ENCODE data around the gene C11orf42. TPM values are rescaled to one million over a fixed set of nuclear protein-coding genes. Genes with fewer than 3 reads are reported as not detected.

C11orf42 gene
- total RNA-seq, 1 experiment from 2014 or later, result not detected

DNA sequence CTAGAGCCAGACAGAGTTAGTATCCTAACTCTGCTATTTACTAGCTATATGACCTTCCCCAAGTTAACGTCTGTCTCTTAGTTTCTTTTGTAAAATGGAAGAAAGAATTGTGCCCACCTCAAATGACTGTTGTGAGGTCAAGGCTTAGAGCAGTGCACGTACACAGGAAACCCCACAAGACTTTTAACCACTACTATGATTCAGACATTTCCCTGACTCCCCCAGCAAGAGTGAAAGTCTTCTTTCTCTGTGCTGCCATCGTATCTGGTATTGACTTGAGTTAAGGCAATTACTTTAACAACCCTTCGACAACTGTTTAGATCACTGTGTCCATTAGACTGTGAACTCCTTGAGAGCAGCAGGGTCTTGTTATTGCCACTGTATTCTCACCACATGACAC is 9.0 kb upstream of the C11orf42 start:
- ATAC-seq, result no peak
- no peaks in the 10 kb centered on the region; the same call in 1 of the 2 replicates for H3K27me3 ChIP-seq (ENCODE audit: low read length)
- no peak for DNase-seq
- intact Hi-C loops (cut with micrococcal nuclease), result no loop called here
- no peaks in the 10 kb centered on the region for H4K20me1 ChIP-seq (ENCODE audit: low read length)
- no peaks in the 10 kb centered on the region for H3K9me2 ChIP-seq (replicated peaks; ENCODE audit: low read length)
- POLR2A ChIA-PET (ENCODE audit: unreplicated experiment), result no interaction called here
- no peak overlapping the region for H2AFZ ChIP-seq (ENCODE audit: low read length)
- no TSS peak for BruUV-seq (replicated peaks)
- no peaks in the 10 kb centered on the region for H3K36me3 ChIP-seq (ENCODE audit: low read depth, low read length)
- no peak overlapping the region for H3K27ac ChIP-seq (ENCODE audit: low read length)
- no peaks in the 10 kb centered on the region for H3K79me2 ChIP-seq (ENCODE audit: low read length)
- H3F3A ChIP-seq (ENCODE audit: low read length, unreplicated experiment), result no peaks in the 10 kb centered on the region
- CTCF ChIA-PET, result no interaction called here
- no peak overlapping the region for H3K9ac ChIP-seq (ENCODE audit: low read length)
- TF ChIP-seq EZH2phosphoT487 (IDR thresholded peaks at IDR 0.05; ENCODE audit: borderline replicate concordance, low read length) (no peak), CTCF (conservative IDR thresholded peaks at IDR 0.05; ENCODE audit: low read depth, low read length) (no peak), EZH2 (IDR thresholded peaks at IDR 0.05; ENCODE audit: low read length, unreplicated experiment) (no peak)
- no peak overlapping the region for H3K4me3 ChIP-seq (ENCODE audit: low read length)
- no peak overlapping the region for H3K4me2 ChIP-seq (ENCODE audit: low read length)
- no peaks in the 10 kb centered on the region for H3K9me3 ChIP-seq (ENCODE audit: low read length)
- H3K4me1 ChIP-seq (ENCODE audit: insufficient read depth, low read length), result no peaks in the 10 kb centered on the region

DNA sequence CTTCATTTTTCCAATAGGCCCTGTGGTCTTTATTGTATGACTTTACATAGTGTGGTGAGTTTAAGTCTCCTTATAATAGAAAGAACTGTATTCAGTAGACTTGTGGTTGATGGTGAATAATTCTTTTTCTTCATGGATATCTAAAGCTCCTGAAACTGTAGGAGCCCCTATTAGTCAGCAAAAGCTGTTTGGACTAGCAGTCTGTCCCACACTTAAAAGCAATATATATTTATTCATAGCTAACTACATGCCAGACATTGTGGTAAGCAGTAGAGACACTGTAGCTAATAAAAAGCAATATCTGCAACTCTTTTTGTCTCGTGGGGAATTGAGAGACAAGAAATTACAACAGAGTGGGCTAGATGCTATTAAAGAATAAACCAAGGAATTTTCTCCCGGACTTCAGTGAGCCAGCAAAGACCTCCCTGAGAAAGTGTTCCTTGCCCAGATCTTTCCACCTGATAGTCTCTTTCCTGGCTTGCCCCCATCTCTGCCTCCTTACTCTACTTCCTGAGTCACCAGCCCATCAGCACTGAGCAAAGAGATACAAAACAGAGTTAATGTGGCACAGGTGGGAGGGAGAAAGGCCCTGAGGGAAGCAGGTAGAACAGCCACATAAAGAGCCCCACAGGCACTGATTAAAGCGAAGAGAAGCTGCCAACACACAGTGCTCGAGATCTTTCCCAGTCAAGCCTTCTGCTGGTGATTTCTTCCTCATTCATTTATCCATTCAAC is 7.7 kb upstream of the C11orf42 start:
- H3K4me1 ChIP-seq (ENCODE audit: insufficient read depth, low read length), result no peaks in the 10 kb centered on the region
- no peak overlapping the region for H3K4me2 ChIP-seq (ENCODE audit: low read length)
- H3K79me2 ChIP-seq (ENCODE audit: low read length), result no peaks in the 10 kb centered on the region
- no peak overlapping the region for H3K4me3 ChIP-seq (ENCODE audit: low read length)
- ATAC-seq, result no peak
- no peaks in the 10 kb centered on the region for H3F3A ChIP-seq (ENCODE audit: low read length, unreplicated experiment)
- no peaks in the 10 kb centered on the region for H3K9me3 ChIP-seq (ENCODE audit: low read length)
- H3K9me2 ChIP-seq (replicated peaks; ENCODE audit: low read length), result no peaks in the 10 kb centered on the region
- intact Hi-C loops (cut with micrococcal nuclease), result no loop called here
- ChIA-PET POLR2A (ENCODE audit: unreplicated experiment) (no interaction called here), CTCF (no interaction called here)
- no peak for TF ChIP-seq EZH2 (IDR thresholded peaks at IDR 0.05; ENCODE audit: low read length, unreplicated experiment)
- no peak for TF ChIP-seq EZH2phosphoT487 (IDR thresholded peaks at IDR 0.05; ENCODE audit: borderline replicate concordance, low read length)
- TF ChIP-seq CTCF (conservative IDR thresholded peaks at IDR 0.05; ENCODE audit: low read depth, low read length), result no peak
- H3K9ac ChIP-seq (ENCODE audit: low read length), result no peak overlapping the region
- no peaks in the 10 kb centered on the region for H4K20me1 ChIP-seq (ENCODE audit: low read length)
- no peak for DNase-seq
- H3K27ac ChIP-seq (ENCODE audit: low read length), result no peak overlapping the region
- BruUV-seq (replicated peaks), result no TSS peak
- H3K27me3 ChIP-seq (ENCODE audit: low read length), result no peaks in the 10 kb centered on the region
- no peaks in the 10 kb centered on the region for H3K36me3 ChIP-seq (ENCODE audit: low read depth, low read length)
- no peak overlapping the region for H2AFZ ChIP-seq (ENCODE audit: low read length)

DNA sequence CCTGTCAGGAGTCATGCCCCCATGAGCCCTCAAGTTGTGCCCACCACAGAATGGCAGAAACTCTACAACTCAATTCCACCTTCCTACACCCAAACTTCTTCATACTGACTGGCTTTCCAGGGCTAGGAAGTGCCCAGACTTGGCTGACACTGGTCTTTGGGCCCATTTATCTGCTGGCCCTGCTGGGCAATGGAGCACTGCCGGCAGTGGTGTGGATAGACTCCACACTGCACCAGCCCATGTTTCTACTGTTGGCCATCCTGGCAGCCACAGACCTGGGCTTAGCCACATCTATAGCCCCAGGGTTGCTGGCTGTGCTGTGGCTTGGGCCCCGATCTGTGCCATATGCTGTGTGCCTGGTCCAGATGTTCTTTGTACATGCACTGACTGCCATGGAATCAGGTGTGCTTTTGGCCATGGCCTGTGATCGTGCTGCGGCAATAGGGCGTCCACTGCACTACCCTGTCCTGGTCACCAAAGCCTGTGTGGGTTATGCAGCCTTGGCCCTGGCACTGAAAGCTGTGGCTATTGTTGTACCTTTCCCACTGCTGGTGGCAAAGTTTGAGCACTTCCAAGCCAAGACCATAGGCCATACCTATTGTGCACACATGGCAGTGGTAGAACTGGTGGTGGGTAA is 6.1 kb upstream of the C11orf42 start, which contains the start of gene OR52W1:
Gene OR52W1, plus strand, starts transcription at position 51 of the 637 bp plus-strand sequence. Its CDS starts 0 bp downstream, at position 51.
- Histone ChIP-seq H3K4me2 (ENCODE audit: low read length) (no peak within 1 kb of the TSS), H3F3A (ENCODE audit: low read length, unreplicated experiment) (no peaks in the 10 kb centered on the region), H3K9me3 (ENCODE audit: low read length) (no peaks in the 10 kb centered on the region), H3K9me2 (replicated peaks; ENCODE audit: low read length) (no peaks in the 10 kb centered on the region), H3K36me3 (ENCODE audit: low read depth, low read length) (no peaks in the 10 kb centered on the region; the same call in 1 of the 2 replicates), H3K79me2 (ENCODE audit: low read length) (no peaks in the 10 kb centered on the region), H3K4me1 (ENCODE audit: insufficient read depth, low read length) (no peaks in the 10 kb centered on the region), H3K27ac (ENCODE audit: low read length) (no peak within 1 kb of the TSS), H4K20me1 (ENCODE audit: low read length) (no peaks in the 10 kb centered on the region), H3K27me3 (ENCODE audit: low read length) (no peaks in the 10 kb centered on the region), H2AFZ (ENCODE audit: low read length) (no peak within 1 kb of the TSS), H3K9ac (ENCODE audit: low read length) (no peak within 1 kb of the TSS), H3K4me3 (ENCODE audit: low read length) (no peak within 1 kb of the TSS)
- intact Hi-C loops (cut with micrococcal nuclease), result no loop called here
- ATAC-seq, result no peak
- no TSS peak for BruUV-seq (replicated peaks)
- DNase-seq, result no peak
- no peak for TF ChIP-seq EZH2phosphoT487 (IDR thresholded peaks at IDR 0.05; ENCODE audit: borderline replicate concordance, low read length)
- TF ChIP-seq EZH2 (IDR thresholded peaks at IDR 0.05; ENCODE audit: low read length, unreplicated experiment), result no peak
- TF ChIP-seq CTCF (conservative IDR thresholded peaks at IDR 0.05; ENCODE audit: low read depth, low read length), result no peak
- ChIA-PET POLR2A (ENCODE audit: unreplicated experiment) (no interaction called here), CTCF (no interaction called here)

Measured in PC-3 (cell line).